Ovary (tissue), 3 donors: Measurements from ENCODE around the gene CCDC91.

Experiments used
- POLR2A ChIP-seq: fragments of 450-650 bp; IDR thresholded peaks from one replicate; pipeline ENCODE4 v1.6.1; 2017; ENCODE audit warnings: antibody characterized with exemption, mild to moderate bottlenecking, moderate library complexity
- TF ChIP-seq, protein P1 (sequence below), 3 donors: fragments of 450-650 bp in 2 of 3; fragments of 200-600 bp in 1 of 3; IDR thresholded peaks; one replicate each; pipeline versions ENCODE4 v1.5.1 to v1.8.0; 2016 to 2022; ENCODE audit warnings: antibody characterized with exemption in 3 of 3, mild to moderate bottlenecking in 1 of 3
- donor health status: DM: no; HTN: no; CAD: no.

DNA sequence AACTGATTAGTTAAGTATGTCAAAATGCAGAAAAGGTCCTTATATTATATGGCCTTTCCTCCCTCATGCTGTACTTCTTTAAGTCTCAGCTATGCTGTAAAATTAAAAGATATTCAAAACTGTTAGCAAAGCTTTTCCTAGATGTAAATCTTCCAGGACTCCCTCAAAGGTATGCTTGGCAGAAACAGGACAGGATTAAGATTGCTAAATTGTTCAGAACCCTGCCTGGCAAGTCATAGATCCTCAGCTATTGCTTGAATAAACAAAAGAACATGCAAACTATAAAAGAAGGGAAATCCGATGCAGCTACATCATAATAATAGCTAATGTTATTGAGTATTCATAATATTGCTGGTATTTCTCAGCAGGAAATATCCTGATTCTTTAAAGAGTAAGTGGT, 322.6 kb downstream of the CCDC91 start:
- TF ChIP-seq, protein P1, sequence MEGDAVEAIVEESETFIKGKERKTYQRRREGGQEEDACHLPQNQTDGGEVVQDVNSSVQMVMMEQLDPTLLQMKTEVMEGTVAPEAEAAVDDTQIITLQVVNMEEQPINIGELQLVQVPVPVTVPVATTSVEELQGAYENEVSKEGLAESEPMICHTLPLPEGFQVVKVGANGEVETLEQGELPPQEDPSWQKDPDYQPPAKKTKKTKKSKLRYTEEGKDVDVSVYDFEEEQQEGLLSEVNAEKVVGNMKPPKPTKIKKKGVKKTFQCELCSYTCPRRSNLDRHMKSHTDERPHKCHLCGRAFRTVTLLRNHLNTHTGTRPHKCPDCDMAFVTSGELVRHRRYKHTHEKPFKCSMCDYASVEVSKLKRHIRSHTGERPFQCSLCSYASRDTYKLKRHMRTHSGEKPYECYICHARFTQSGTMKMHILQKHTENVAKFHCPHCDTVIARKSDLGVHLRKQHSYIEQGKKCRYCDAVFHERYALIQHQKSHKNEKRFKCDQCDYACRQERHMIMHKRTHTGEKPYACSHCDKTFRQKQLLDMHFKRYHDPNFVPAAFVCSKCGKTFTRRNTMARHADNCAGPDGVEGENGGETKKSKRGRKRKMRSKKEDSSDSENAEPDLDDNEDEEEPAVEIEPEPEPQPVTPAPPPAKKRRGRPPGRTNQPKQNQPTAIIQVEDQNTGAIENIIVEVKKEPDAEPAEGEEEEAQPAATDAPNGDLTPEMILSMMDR (IDR thresholded peaks at IDR 0.05) = no peak
- no peak for TF ChIP-seq POLR2A
